ENCODE results near the gene CEP350.

The CEP350 gene

GRCh38 chr1:179930867-179931266, 23.7 kb upstream of the CEP350 start:
- TF ChIP-seq CTCF (conservative IDR thresholded peaks at IDR 0.05; ENCODE audit: low read length): no peak
- DNase-seq (ENCODE audit: low read depth): no peak
- no peak overlapping the region for H3K4me3 ChIP-seq (ENCODE audit: low read length)

- DNase-seq (ENCODE audit: low read depth): no peak
- H3K4me3 ChIP-seq (ENCODE audit: low read length): no peak overlapping the region
- no peak for TF ChIP-seq CTCF (conservative IDR thresholded peaks at IDR 0.05; ENCODE audit: low read length)
Observed at GRCh38 chr1:179933219-179933618, 21.4 kb upstream of the CEP350 start.

- TF ChIP-seq CTCF (conservative IDR thresholded peaks at IDR 0.05; ENCODE audit: low read length): no peak
- H3K4me3 ChIP-seq (ENCODE audit: low read length): no peak overlapping the region
- no peak for DNase-seq (ENCODE audit: low read depth)
Observed at GRCh38 chr1:179935909-179936496, 18.6 kb upstream of the CEP350 start.

GRCh38 chr1:179937668-179938254, 16.8 kb upstream of the CEP350 start:
- no peak overlapping the region for H3K4me3 ChIP-seq (ENCODE audit: low read length)
- no peak for TF ChIP-seq CTCF (conservative IDR thresholded peaks at IDR 0.05; ENCODE audit: low read length)
- no peak for DNase-seq (ENCODE audit: low read depth)

- no peak for TF ChIP-seq CTCF (conservative IDR thresholded peaks at IDR 0.05; ENCODE audit: low read length)
- DNase-seq (ENCODE audit: low read depth): no peak
- H3K4me3 ChIP-seq (ENCODE audit: low read length): no peak overlapping the region
Observed at GRCh38 chr1:179938752-179939151, 15.9 kb upstream of the CEP350 start.

- no peak for TF ChIP-seq CTCF (conservative IDR thresholded peaks at IDR 0.05; ENCODE audit: low read length)
- no peak for DNase-seq (ENCODE audit: low read depth)
- no peak overlapping the region for H3K4me3 ChIP-seq (ENCODE audit: low read length)
Observed at GRCh38 chr1:179939941-179940340, 14.7 kb upstream of the CEP350 start.

GRCh38 chr1:179941454-179941853, 13.2 kb upstream of the CEP350 start:
- H3K4me3 ChIP-seq (ENCODE audit: low read length): no peak overlapping the region
- DNase-seq (ENCODE audit: low read depth): no peak
- TF ChIP-seq CTCF (conservative IDR thresholded peaks at IDR 0.05; ENCODE audit: low read length): no peak
